Activated naive CD4-positive, alpha-beta T cell treated with anti-CD3 and anti-CD28 coated beads, Interleukin-2, amount 10 ng/mL, durations not matched to agents 7 days and 5 days (primary cell): ENCODE measurements around the gene AHI1.

ENCODE experiments used
- CTCF ChIA-PET: fragments of 350-600 bp; sonication (Branson Sonifier 250); formaldehyde crosslinking; loops from one replicate; lab custom pipeline; 2021; ENCODE audit warnings: antibody characterized with exemption; lab: Charles Lee
- DNase-seq: peaks from one replicate; pipeline ENCODE4 v3.0.0-alpha.2; 2020
- H3K27ac Mint-ChIP-seq: one replicate; pipeline ENCODE4 v1.8.0; 2021; ENCODE audit warnings: mild to moderate bottlenecking, moderate library complexity, mixed read lengths
- H3K27me3 Mint-ChIP-seq: one replicate; pipeline ENCODE4 v1.8.0; 2021; ENCODE audit warnings: mild to moderate bottlenecking, mixed read lengths
- H3K36me3 Mint-ChIP-seq: one replicate; pipeline ENCODE4 v1.8.0; 2021; ENCODE audit warnings: mixed read lengths
- H3K4me1 Mint-ChIP-seq: one replicate; pipeline ENCODE4 v1.8.0; 2021; ENCODE audit warnings: mixed read lengths
- H3K4me3 Mint-ChIP-seq: one replicate; pipeline ENCODE4 v1.8.0; 2021; ENCODE audit warnings: mild to moderate bottlenecking, moderate library complexity, mixed read lengths
- H3K9me3 Mint-ChIP-seq: one replicate; pipeline ENCODE4 v1.8.0; 2021; ENCODE audit warnings: mixed read lengths

Gene AHI1

DNA sequence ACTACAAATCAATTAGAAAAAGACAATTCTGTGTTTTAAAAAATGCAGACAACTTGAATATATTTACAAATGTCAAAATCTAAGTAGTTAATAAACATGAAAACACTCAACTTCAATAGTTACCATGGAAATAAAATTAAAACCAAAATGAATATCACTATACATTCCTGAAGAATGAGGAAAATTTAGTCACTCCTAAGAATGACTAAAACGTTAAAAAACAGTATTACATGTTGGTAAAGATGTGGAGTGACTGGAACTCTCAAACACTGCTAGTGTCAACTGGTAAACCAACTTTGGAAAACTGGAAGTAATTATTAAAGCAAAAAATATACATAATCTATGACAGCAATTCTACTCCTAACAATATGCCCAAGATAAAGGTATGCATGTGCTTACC, 36.3 kb downstream of the AHI1 start:
- no peak overlapping the region for H3K4me3 Mint-ChIP-seq
- H3K27ac Mint-ChIP-seq, result no peak overlapping the region
- DNase-seq, result no peak
- H3K4me1 Mint-ChIP-seq, result no peaks in the 10 kb centered on the region
- peaks cover 2% of the 10 kb centered on the region for H3K36me3 Mint-ChIP-seq
- no peaks in the 10 kb centered on the region for H3K27me3 Mint-ChIP-seq
- CTCF ChIA-PET, result no interaction called here
- H3K9me3 Mint-ChIP-seq, result no peaks in the 10 kb centered on the region

DNA sequence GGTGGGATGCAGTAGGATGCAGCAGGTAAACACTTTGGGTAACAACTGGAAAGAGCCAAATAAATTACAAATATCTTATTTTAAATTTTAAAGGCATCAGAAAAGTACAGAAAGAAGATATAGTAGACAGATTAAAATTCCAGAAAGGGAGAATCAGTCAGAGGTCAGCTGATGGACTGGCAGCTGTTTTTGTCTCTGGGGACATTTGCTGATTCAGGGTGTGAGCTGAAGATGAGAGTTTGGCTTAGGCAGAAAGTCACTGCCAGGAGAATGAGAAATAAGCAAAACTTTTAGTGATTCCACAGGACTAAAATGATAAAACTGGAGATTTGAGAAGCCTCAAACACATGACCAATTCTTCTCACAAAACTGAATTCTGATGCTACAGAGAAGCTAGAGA, 39.5 kb downstream of the AHI1 start:
- no peak for DNase-seq
- H3K4me3 Mint-ChIP-seq, result no peak overlapping the region
- no peak overlapping the region for H3K27ac Mint-ChIP-seq
- CTCF ChIA-PET, result no interaction called here
- H3K9me3 Mint-ChIP-seq, result no peaks in the 10 kb centered on the region
- H3K27me3 Mint-ChIP-seq, result no peaks in the 10 kb centered on the region
- H3K36me3 Mint-ChIP-seq, result peaks cover 2% of the 10 kb centered on the region
- no peaks in the 10 kb centered on the region for H3K4me1 Mint-ChIP-seq

DNA sequence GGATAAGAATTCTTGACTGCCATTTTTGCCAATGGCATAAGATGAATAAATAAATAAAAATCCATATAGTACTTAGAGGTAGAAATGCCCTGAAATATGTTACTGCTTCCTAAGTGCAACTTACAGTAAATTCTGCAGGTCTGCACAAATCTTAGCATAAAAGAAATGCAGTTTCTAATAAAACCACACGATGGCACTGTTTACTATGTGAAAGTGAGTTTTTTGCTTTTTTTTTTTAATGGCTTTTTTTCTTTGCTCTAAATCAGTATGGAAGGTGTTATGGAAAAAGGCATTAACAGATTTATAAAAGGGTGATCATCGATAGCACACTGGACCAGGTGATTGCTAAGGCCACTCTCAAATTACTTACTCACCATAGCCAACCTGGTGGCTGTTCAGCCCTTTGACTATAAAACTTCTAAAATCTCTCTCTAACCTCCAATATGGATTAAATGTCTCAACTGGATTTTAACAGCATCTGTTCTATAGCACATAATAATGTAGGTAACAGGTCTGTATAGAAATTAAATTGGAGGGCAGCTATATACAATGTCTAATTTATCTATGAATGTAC, 45.8 kb downstream of the AHI1 start:
- DNase-seq, result no peak
- no peak overlapping the region for H3K4me3 Mint-ChIP-seq
- CTCF ChIA-PET, result interaction anchor here (0.5 to 3.0 kb wide), 7 partner anchors 11 to 857 kb away, joined by 3 to 22 read pairs (median 4); no protein-coding TSS in a partner anchor
- no peaks in the 10 kb centered on the region for H3K9me3 Mint-ChIP-seq
- H3K4me1 Mint-ChIP-seq, result no peaks in the 10 kb centered on the region
- no peak overlapping the region for H3K27ac Mint-ChIP-seq
- H3K27me3 Mint-ChIP-seq, result no peaks in the 10 kb centered on the region
- no peaks in the 10 kb centered on the region for H3K36me3 Mint-ChIP-seq

DNA sequence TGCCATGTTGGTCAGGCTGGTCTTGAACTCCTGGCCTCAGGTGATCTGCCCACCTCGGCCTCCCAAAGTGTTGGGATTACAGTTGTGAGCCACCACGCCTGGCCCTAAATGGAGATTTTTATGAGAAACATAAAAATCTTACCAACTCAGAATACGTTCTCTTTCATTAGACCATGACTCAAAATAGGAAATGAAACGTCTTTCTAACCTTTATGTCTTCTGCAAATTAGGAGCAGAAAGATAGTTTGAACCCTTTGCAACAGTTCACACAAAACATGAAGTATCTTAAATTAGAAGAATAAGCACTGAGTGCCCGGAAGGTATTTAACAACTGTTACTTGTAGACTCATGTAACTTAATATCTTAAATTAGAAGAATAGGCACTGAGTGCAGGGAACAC, 48.3 kb downstream of the AHI1 start:
- Mint-ChIP-seq H3K4me1 (no peaks in the 10 kb centered on the region), H3K9me3 (no peaks in the 10 kb centered on the region), H3K27me3 (no peaks in the 10 kb centered on the region), H3K27ac (no peak overlapping the region), H3K4me3 (no peak overlapping the region), H3K36me3 (no peaks in the 10 kb centered on the region)
- no peak for DNase-seq
- CTCF ChIA-PET, result interaction anchor here (1.1 to 3.0 kb wide), 4 partner anchors 9 to 867 kb away, joined by 3 to 22 read pairs (median 16); no protein-coding TSS in a partner anchor

- peak overlapping the region; percentile 79 for H3K27ac Mint-ChIP-seq
- CTCF ChIA-PET, result interaction anchor here (0.9 to 2.3 kb wide), 6 partner anchors 10 to 618 kb away, joined by 3 to 15 read pairs (median 4); no protein-coding TSS in a partner anchor
- peak; percentile 24 for DNase-seq
Observed at GRCh38 chr6:135440087-135440792, 57.3 kb downstream of the AHI1 start.

DNA sequence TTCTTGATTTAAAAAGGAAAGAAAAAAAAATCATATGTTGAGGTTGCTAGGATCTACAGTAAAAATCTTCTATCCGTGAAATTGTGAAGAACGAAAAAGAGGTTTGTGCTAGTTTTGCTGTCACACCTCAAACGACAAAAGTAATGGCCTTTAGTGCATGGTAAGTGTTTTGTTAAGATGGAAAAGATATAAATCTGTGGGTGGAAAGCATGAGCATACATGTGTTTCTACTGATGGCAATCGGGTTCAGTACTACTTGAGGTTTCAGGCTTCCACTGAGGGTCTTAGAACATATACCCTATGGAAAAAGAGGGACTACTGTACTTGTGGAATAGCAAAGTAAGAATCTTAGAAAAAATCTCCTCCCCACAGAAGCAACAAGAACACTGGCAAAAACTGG, 58.0 kb downstream of the AHI1 start:
- peak overlapping the region; percentile 59 for H3K27ac Mint-ChIP-seq
- H3K36me3 Mint-ChIP-seq, result peaks cover 3% of the 10 kb centered on the region
- H3K4me1 Mint-ChIP-seq, result peaks cover 23% of the 10 kb centered on the region
- no peaks in the 10 kb centered on the region for H3K27me3 Mint-ChIP-seq
- no peak for DNase-seq
- H3K4me3 Mint-ChIP-seq, result no peak overlapping the region
- no peaks in the 10 kb centered on the region for H3K9me3 Mint-ChIP-seq
- CTCF ChIA-PET, result interaction anchor here (0.9 to 2.3 kb wide), 10 partner anchors 10 to 617 kb away, joined by 3 to 15 read pairs (median 3); no protein-coding TSS in a partner anchor

More at GRCh38 chr6:135440087-135440792, 57.3 kb downstream of the AHI1 start:
- H3K27me3 Mint-ChIP-seq, result no peaks in the 10 kb centered on the region
- peak overlapping the region; percentile 62 for H3K4me3 Mint-ChIP-seq
- H3K9me3 Mint-ChIP-seq, result no peaks in the 10 kb centered on the region
- H3K4me1 Mint-ChIP-seq, result peaks cover 23% of the 10 kb centered on the region
- H3K36me3 Mint-ChIP-seq, result no peaks in the 10 kb centered on the region

GRCh38 chr6:135438907-135439535, 58.5 kb downstream of the AHI1 start:
- no peaks in the 10 kb centered on the region for H3K27me3 Mint-ChIP-seq
- H3K27ac Mint-ChIP-seq, result peak overlapping the region; percentile 59
- DNase-seq, result no peak
- H3K4me3 Mint-ChIP-seq, result no peak overlapping the region
- peaks cover 4% of the 10 kb centered on the region for H3K36me3 Mint-ChIP-seq
- no peaks in the 10 kb centered on the region for H3K9me3 Mint-ChIP-seq
- CTCF ChIA-PET, result interaction anchor here (0.9 to 2.3 kb wide), 10 partner anchors 10 to 617 kb away, joined by 3 to 15 read pairs (median 3); no protein-coding TSS in a partner anchor
- peaks cover 23% of the 10 kb centered on the region for H3K4me1 Mint-ChIP-seq

DNA sequence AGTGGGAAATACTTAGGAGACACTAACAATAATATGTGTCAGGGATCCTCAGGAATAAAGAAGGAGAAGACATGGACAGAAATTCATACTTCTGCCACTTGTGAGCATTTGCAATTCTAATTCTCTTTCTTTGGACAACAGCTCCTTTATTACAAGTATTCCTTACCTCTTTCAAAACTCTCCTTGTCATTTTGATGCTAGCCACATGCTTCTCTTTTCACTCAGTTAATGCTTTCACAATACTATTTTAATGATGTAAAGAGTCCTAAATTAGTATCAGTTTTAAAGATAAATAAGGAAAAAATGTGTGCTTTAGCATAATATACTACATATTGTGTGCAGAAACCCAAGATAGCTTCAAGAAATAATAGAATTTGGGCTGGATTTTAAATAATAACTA, 62.5 kb downstream of the AHI1 start:
- peaks cover 15% of the 10 kb centered on the region for H3K4me1 Mint-ChIP-seq
- no peaks in the 10 kb centered on the region for H3K27me3 Mint-ChIP-seq
- no peaks in the 10 kb centered on the region for H3K9me3 Mint-ChIP-seq
- no peak overlapping the region for H3K4me3 Mint-ChIP-seq
- no peak overlapping the region for H3K27ac Mint-ChIP-seq
- H3K36me3 Mint-ChIP-seq, result peaks cover 8% of the 10 kb centered on the region
- no peak for DNase-seq
- CTCF ChIA-PET, result no interaction called here

DNA sequence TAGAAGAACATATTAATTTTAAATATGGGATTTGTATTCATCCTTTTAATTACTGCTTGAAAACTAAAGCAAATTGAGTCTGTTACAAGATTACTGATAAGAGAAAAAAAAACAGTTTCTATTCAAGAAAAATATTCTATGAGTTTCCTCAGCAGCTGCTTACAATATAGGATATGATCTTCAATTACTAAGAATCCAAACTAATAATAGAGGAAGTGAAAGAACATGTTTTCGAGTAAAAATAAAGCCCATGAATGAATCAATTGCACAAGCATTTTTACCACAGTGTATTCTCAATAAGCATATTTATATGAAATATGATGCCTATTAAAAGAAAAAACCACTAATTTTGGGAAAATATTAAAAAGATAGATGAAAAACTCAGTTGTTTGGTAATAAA, 63.4 kb downstream of the AHI1 start:
- Mint-ChIP-seq H3K27ac (no peak overlapping the region), H3K4me1 (peaks cover 6% of the 10 kb centered on the region), H3K27me3 (no peaks in the 10 kb centered on the region), H3K4me3 (no peak overlapping the region), H3K9me3 (no peaks in the 10 kb centered on the region), H3K36me3 (peaks cover 8% of the 10 kb centered on the region)
- CTCF ChIA-PET, result no interaction called here
- no peak for DNase-seq

GRCh38 chr6:135428078-135428477, 69.5 kb downstream of the AHI1 start:
- H3K4me3 Mint-ChIP-seq, result no peak overlapping the region
- no peak for DNase-seq
- no peak overlapping the region for H3K27ac Mint-ChIP-seq
- CTCF ChIA-PET, result interaction anchor here (0.6 to 1.2 kb wide), 2 partner anchors 8 to 11 kb away, joined by 3 to 5 read pairs; no protein-coding TSS in a partner anchor
- H3K9me3 Mint-ChIP-seq, result no peaks in the 10 kb centered on the region
- no peaks in the 10 kb centered on the region for H3K27me3 Mint-ChIP-seq
- peaks cover 4% of the 10 kb centered on the region for H3K36me3 Mint-ChIP-seq
- peaks cover 4% of the 10 kb centered on the region for H3K4me1 Mint-ChIP-seq

- Mint-ChIP-seq H3K4me1 (peaks cover 4% of the 10 kb centered on the region), H3K27me3 (no peaks in the 10 kb centered on the region), H3K36me3 (no peaks in the 10 kb centered on the region), H3K4me3 (no peak overlapping the region), H3K9me3 (no peaks in the 10 kb centered on the region), H3K27ac (no peak overlapping the region)
- DNase-seq, result no peak
- CTCF ChIA-PET, result no interaction called here
Observed at GRCh38 chr6:135426833-135427232, 70.7 kb downstream of the AHI1 start.

- Mint-ChIP-seq H3K4me3 (no peak overlapping the region), H3K27me3 (no peaks in the 10 kb centered on the region), H3K36me3 (peaks cover 1% of the 10 kb centered on the region), H3K9me3 (no peaks in the 10 kb centered on the region), H3K27ac (no peak overlapping the region), H3K4me1 (peaks cover 4% of the 10 kb centered on the region)
- no peak for DNase-seq
- CTCF ChIA-PET, result interaction anchor here (1.2 to 2.6 kb wide), 9 partner anchors 13 to 802 kb away, joined by 3 to 13 read pairs (median 3); no protein-coding TSS in a partner anchor
Observed at GRCh38 chr6:135424385-135424784, 73.2 kb downstream of the AHI1 start.

DNA sequence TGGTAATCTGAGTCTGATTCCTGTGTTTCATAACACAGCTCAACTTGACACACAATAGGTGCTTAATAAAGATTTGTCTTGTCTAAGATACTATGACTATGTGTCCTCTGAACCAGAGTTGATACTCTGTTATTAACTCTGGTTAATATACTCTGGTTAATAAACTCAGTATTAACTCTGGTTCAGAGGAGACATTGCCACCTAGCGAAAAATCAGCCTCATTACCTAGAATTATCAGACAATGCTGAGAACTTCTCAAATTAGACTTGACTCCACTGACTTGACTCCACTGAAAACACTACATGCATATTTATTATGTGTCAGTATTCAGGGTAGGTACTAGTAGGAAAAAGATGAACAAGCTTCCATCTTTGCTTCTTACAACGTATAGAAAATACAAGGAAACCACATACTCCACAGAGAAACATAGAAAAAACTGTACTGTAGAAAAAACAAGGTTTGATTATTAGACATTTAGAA, 73.9 kb downstream of the AHI1 start:
- CTCF ChIA-PET, result interaction anchor here (0.6 to 2.6 kb wide), 12 partner anchors 16 to 493 kb away, joined by 3 to 13 read pairs (median 3); no protein-coding TSS in a partner anchor
- H3K4me3 Mint-ChIP-seq, result no peak overlapping the region
- H3K36me3 Mint-ChIP-seq, result peaks cover 1% of the 10 kb centered on the region
- no peak overlapping the region for H3K27ac Mint-ChIP-seq
- no peaks in the 10 kb centered on the region for H3K9me3 Mint-ChIP-seq
- DNase-seq, result no peak
- H3K27me3 Mint-ChIP-seq, result no peaks in the 10 kb centered on the region
- peaks cover 4% of the 10 kb centered on the region for H3K4me1 Mint-ChIP-seq

GRCh38 chr6:135419162-135419561, 78.4 kb downstream of the AHI1 start:
- H3K9me3 Mint-ChIP-seq, result no peaks in the 10 kb centered on the region
- no peak for DNase-seq
- H3K36me3 Mint-ChIP-seq, result peaks cover 1% of the 10 kb centered on the region
- H3K27ac Mint-ChIP-seq, result no peak overlapping the region
- no peak overlapping the region for H3K4me3 Mint-ChIP-seq
- no peaks in the 10 kb centered on the region for H3K27me3 Mint-ChIP-seq
- H3K4me1 Mint-ChIP-seq, result peaks cover 3% of the 10 kb centered on the region
- CTCF ChIA-PET, result no interaction called here
